ENCODE data around the gene TNS1. TPM values are rescaled to one million over a fixed set of nuclear protein-coding genes. Genes with fewer than 3 reads are reported as not detected.

Gene TNS1
- total RNA-seq, 1 experiment from 2014 or later = 3.0 TPM

- DNase-seq = peak in 1 of 2 experiments; percentile 17
- Histone ChIP-seq H3K27me3 (no peaks in the 10 kb centered on the region), H3K36me3 (no peaks in the 10 kb centered on the region), H3K4me3 (no peak overlapping the region), H3K9me3 (replicated peaks) (no peaks in the 10 kb centered on the region), H3K4me1 (no peaks in the 10 kb centered on the region), H3K27ac (no peak overlapping the region)
Measured at GRCh38 chr2:217753460-217754200, 249.2 kb downstream of the TNS1 start.

- Histone ChIP-seq H3K36me3 (no peaks in the 10 kb centered on the region), H3K27ac (no peak overlapping the region), H3K27me3 (no peaks in the 10 kb centered on the region), H3K4me3 (no peak overlapping the region), H3K9me3 (replicated peaks) (no peaks in the 10 kb centered on the region), H3K4me1 (no peaks in the 10 kb centered on the region)
- DNase-seq = no peak
Measured at GRCh38 chr2:217752714-217753459, 249.9 kb downstream of the TNS1 start.

GRCh38 chr2:217751952-217752351 is 250.8 kb downstream of the TNS1 start:
- H3K4me3 ChIP-seq = no peak overlapping the region
- DNase-seq = no peak
- H3K27me3 ChIP-seq = no peaks in the 10 kb centered on the region
- H3K9me3 ChIP-seq (replicated peaks) = no peaks in the 10 kb centered on the region
- no peak overlapping the region for H3K27ac ChIP-seq
- H3K4me1 ChIP-seq = no peaks in the 10 kb centered on the region
- H3K36me3 ChIP-seq = no peaks in the 10 kb centered on the region

GRCh38 chr2:217751192-217751591 is 251.6 kb downstream of the TNS1 start:
- Histone ChIP-seq H3K9me3 (replicated peaks) (no peaks in the 10 kb centered on the region), H3K27ac (no peak overlapping the region), H3K4me1 (no peaks in the 10 kb centered on the region), H3K4me3 (no peak overlapping the region), H3K36me3 (no peaks in the 10 kb centered on the region), H3K27me3 (no peaks in the 10 kb centered on the region)
- DNase-seq = no peak

Other genes starting within 250 kb of the TNS1 start
- gene RUFY4, start 66.3 kb upstream of the TNS1 start, total RNA-seq (2014; rRNA removed; shearing (Covaris generic)) = not detected in 2 replicates
- not detected in 2 replicates for gene CXCR2, start 123.0 kb upstream of the TNS1 start, total RNA-seq (2014; rRNA removed; shearing (Covaris generic))
- not detected in 2 replicates for gene CXCR1, start 164.0 kb upstream of the TNS1 start, total RNA-seq (2014; rRNA removed; shearing (Covaris generic))
- gene ARPC2, start 214.2 kb upstream of the TNS1 start, total RNA-seq (2014; rRNA removed; shearing (Covaris generic)) = 141 and 150 TPM in 2 replicates